KMS-11 (cell line): Measurements from ENCODE around the gene DSC2.

Experiments used
- H2AFZ ChIP-seq: fragments of 200-600 bp; sonication (generic); 2 replicates; pipeline ENCODE4 v1.6.1; 2016; ENCODE audit warnings: antibody characterized with exemption, mixed run types, low read depth
- H3K27ac ChIP-seq: fragments of 200-600 bp; sonication (generic); 2 replicates; pipeline ENCODE4 v1.6.1; 2016; ENCODE audit warnings: mild to moderate bottlenecking, mixed run types
- H3K27me3 ChIP-seq: fragments of 200-600 bp; sonication (generic); 2 replicates; pipeline ENCODE4 v1.6.1; 2017; ENCODE audit warnings: mild to moderate bottlenecking, low read depth, mixed run types, moderate library complexity; ENCODE audit not compliant: insufficient read depth
- H3K36me3 ChIP-seq: fragments of 200-600 bp; sonication (generic); 2 replicates; pipeline ENCODE4 v1.6.1; 2017; ENCODE audit warnings: mild to moderate bottlenecking, mixed run types; ENCODE audit not compliant: insufficient read depth
- H3K4me1 ChIP-seq: fragments of 200-600 bp; sonication (generic); 2 replicates; pipeline ENCODE4 v1.6.1; 2016; ENCODE audit warnings: mild to moderate bottlenecking, low read depth, mixed run types; ENCODE audit not compliant: poor library complexity, severe bottlenecking
- H3K4me2 ChIP-seq: fragments of 200-600 bp; sonication (generic); 2 replicates; pipeline ENCODE4 v1.7.0; 2016; ENCODE audit warnings: mild to moderate bottlenecking, mixed run types
- H3K4me3 ChIP-seq: fragments of 200-600 bp; sonication (generic); IDR thresholded peaks from 2 replicates; pipeline ENCODE4 v1.6.1; 2017; ENCODE audit warnings: low read depth, low read length, mixed read lengths; ENCODE audit not compliant: insufficient read depth
- H3K79me2 ChIP-seq: fragments of 200-600 bp; sonication (generic); 2 replicates; pipeline ENCODE4 v1.6.1; 2016; ENCODE audit warnings: low read depth, mixed run types; ENCODE audit not compliant: insufficient read depth
- H3K9ac ChIP-seq: fragments of 200-600 bp; sonication (generic); 2 replicates; pipeline ENCODE4 v1.6.1; 2016; ENCODE audit warnings: mild to moderate bottlenecking, mixed run types
- H4K20me1 ChIP-seq: fragments of 200-600 bp; sonication (generic); 2 replicates; pipeline ENCODE4 v1.6.1; 2016; ENCODE audit warnings: mild to moderate bottlenecking, mixed run types; ENCODE audit not compliant: insufficient read depth
- TF ChIP-seq, protein P1 (sequence below): fragments of 200-600 bp; sonication (generic); conservative IDR thresholded peaks from 2 replicates; pipeline ENCODE4 v1.6.1; 2017; ENCODE audit warnings: low read depth, mild to moderate bottlenecking, antibody characterized with exemption, low read length, moderate library complexity, mixed read lengths

The DSC2 gene

DNA sequence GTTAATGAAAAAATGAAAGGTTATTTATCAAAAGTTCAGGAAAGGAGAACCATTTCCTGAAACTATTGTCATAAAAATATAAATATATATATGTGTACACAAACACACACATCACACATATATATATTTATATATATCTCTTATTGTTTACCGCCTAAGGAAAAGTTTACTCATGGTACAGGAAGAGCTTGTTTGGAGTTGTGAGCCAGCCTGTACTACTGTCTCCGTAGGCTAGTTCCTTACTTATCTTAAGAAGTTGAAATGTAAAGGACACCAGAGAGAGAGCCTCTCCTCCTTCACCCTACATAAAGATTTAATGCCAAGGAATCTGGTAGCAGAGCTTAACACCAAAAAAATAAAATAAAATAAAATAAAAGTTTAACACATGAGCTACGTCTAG lies 40.8 kb upstream of the DSC2 start:
- H3K27me3 ChIP-seq, result no peaks in the 10 kb centered on the region

DNA sequence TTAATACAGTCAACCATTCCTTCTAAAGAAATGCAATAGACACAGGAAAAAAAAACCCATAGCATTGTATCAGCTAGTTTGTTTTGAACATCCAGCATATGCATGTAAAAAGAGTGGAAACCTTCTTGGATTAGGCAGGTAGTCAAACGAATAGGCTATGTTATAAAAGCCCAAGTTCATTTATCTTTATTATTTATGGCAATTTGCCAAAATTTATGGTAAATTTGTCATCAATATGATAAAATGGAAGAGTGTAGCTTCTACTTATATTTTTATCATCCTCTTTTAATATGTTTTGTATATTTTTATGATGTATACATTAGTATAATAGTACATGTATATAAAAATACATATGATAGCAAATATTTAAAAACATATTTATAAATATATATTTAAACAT lies 36.5 kb upstream of the DSC2 start:
- TF ChIP-seq, protein P1, sequence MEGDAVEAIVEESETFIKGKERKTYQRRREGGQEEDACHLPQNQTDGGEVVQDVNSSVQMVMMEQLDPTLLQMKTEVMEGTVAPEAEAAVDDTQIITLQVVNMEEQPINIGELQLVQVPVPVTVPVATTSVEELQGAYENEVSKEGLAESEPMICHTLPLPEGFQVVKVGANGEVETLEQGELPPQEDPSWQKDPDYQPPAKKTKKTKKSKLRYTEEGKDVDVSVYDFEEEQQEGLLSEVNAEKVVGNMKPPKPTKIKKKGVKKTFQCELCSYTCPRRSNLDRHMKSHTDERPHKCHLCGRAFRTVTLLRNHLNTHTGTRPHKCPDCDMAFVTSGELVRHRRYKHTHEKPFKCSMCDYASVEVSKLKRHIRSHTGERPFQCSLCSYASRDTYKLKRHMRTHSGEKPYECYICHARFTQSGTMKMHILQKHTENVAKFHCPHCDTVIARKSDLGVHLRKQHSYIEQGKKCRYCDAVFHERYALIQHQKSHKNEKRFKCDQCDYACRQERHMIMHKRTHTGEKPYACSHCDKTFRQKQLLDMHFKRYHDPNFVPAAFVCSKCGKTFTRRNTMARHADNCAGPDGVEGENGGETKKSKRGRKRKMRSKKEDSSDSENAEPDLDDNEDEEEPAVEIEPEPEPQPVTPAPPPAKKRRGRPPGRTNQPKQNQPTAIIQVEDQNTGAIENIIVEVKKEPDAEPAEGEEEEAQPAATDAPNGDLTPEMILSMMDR, result no peak
- Histone ChIP-seq H3K4me3 (no peak overlapping the region), H3K27ac (no peak overlapping the region), H3K36me3 (no peaks in the 10 kb centered on the region), H3K9ac (no peak overlapping the region), H3K27me3 (no peaks in the 10 kb centered on the region), H3K4me2 (no peak overlapping the region), H2AFZ (no peak overlapping the region), H3K4me1 (no peaks in the 10 kb centered on the region), H4K20me1 (no peaks in the 10 kb centered on the region), H3K79me2 (no peaks in the 10 kb centered on the region)

More for the DNA sequence above, 40.8 kb upstream of the DSC2 start:
- TF ChIP-seq, protein P1, result no peak
- Histone ChIP-seq H3K27ac (no peak overlapping the region), H3K79me2 (no peaks in the 10 kb centered on the region), H2AFZ (no peak overlapping the region), H4K20me1 (no peaks in the 10 kb centered on the region), H3K4me2 (no peak overlapping the region), H3K4me1 (no peaks in the 10 kb centered on the region), H3K9ac (no peak overlapping the region), H3K36me3 (no peaks in the 10 kb centered on the region), H3K4me3 (no peak overlapping the region)

DNA sequence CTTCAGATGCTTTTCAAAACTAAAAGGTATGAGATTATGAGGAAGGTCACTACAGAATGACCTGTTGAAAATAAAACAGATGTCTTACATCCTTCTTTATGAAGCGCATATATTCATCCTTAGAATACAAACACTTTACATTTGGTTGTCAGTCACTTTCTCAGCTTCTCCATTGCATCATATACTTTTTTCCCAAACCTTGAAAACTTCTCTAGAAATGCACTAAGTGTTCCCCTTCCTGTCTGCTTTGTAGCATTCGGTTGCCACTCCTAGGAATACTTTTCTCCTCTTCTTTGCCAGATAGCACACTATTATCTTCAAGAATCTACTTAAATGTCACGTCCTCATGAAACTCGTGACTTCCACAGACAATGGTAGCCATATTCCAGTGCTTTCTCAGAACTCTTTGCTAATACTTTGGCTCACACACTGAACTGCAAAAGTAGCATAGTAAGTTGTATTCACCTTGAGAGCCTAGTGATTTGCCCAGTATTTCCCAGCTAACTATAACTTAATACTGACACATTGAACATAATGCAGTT lies 32.8 kb upstream of the DSC2 start:
- no peak overlapping the region for H2AFZ ChIP-seq
- H3K79me2 ChIP-seq, result no peaks in the 10 kb centered on the region
- no peaks in the 10 kb centered on the region for H3K27me3 ChIP-seq
- H4K20me1 ChIP-seq, result no peaks in the 10 kb centered on the region
- TF ChIP-seq, protein P1, result no peak
- H3K27ac ChIP-seq, result no peak overlapping the region
- no peaks in the 10 kb centered on the region for H3K4me1 ChIP-seq
- no peak overlapping the region for H3K4me2 ChIP-seq
- H3K9ac ChIP-seq, result no peak overlapping the region
- H3K4me3 ChIP-seq, result no peak overlapping the region
- H3K36me3 ChIP-seq, result no peaks in the 10 kb centered on the region

DNA sequence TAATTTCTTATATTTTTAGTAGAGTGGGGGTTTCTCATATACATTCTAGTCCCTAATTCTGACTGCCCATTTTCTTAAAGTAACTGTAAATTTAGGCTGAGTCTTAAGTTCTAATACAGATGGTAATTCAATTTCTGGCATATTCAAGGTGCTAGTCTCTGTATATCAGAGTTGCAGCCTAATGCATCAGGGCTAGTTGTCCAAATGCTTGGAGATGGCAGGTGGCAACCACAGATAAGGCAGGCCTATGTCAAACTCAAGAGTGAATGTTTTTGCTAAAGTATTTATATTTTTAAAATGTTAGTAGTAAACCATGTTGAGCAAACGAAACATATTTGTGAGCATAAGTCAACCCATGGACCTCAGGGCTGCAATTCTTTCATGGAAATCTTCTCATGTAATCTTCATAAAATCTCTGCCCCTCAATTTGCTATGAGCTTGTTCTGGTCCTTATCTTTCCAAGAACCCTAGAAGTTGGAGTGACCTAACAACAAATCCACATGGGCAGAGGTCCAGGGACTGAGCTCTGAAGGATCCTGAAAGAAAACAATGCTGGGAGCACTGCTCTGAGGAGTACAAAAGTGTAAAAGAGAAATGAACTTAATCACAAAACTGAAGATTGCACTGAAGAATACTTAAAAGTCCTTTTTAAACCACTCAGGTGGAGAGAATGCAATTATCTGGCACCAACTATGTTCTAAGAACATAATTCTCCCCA lies 27.3 kb upstream of the DSC2 start:
- Histone ChIP-seq H4K20me1 (no peaks in the 10 kb centered on the region), H3K4me2 (no peak overlapping the region), H3K27me3 (no peaks in the 10 kb centered on the region), H2AFZ (no peak overlapping the region), H3K36me3 (no peaks in the 10 kb centered on the region), H3K9ac (no peak overlapping the region), H3K4me3 (no peak overlapping the region), H3K79me2 (no peaks in the 10 kb centered on the region), H3K4me1 (no peaks in the 10 kb centered on the region), H3K27ac (no peak overlapping the region)
- TF ChIP-seq, protein P1, result no peak
